ENCODE measurements around the gene WDHD1.
"Not testable (repeated sequence)": the region's sequence is repeated elsewhere in the genome, so short reads cannot be mapped to it uniquely, and the experiment has no call there.

WDHD1 gene

GRCh38 chr14:54901380-54902142, 125.3 kb downstream of the WDHD1 start:
- Mint-ChIP-seq H3K27ac (peak overlapping the region; percentile 94), H3K4me1 (peaks cover 45% of the 10 kb centered on the region), H3K4me3 (peak overlapping the region; percentile 83), H3K9me3 (no peaks in the 10 kb centered on the region), H3K27me3 (no peaks in the 10 kb centered on the region), H3K36me3 (peaks cover 21% of the 10 kb centered on the region)
- peak; percentile 44 for DNase-seq
- CTCF ChIA-PET, result interaction anchor here (0.9 to 2.2 kb wide), 3 partner anchors 10 to 82 kb away, joined by 3 to 10 read pairs (median 4); no protein-coding TSS in a partner anchor

GRCh38 chr14:54899573-54899972, 127.3 kb downstream of the WDHD1 start:
- Mint-ChIP-seq H3K9me3 (no peaks in the 10 kb centered on the region), H3K27ac (no peak overlapping the region)

GRCh38 chr14:54897809-54898555, 128.9 kb downstream of the WDHD1 start:
- H3K27me3 Mint-ChIP-seq, DNase-seq, H3K4me3 Mint-ChIP-seq, H3K27ac Mint-ChIP-seq, H3K9me3 Mint-ChIP-seq: not testable (repeated sequence)
- Mint-ChIP-seq H3K4me1 (peaks cover 48% of the 10 kb centered on the region), H3K36me3 (peaks cover 27% of the 10 kb centered on the region)
- CTCF ChIA-PET, result interaction anchor here (1.0 kb wide), 1 partner anchor 19 kb away, joined by 3 read pairs; no protein-coding TSS in a partner anchor

More at GRCh38 chr14:54899573-54899972, 127.3 kb downstream of the WDHD1 start:
- Mint-ChIP-seq H3K4me1 (peaks cover 46% of the 10 kb centered on the region), H3K4me3 (peak overlapping the region; percentile 26), H3K36me3 (peaks cover 26% of the 10 kb centered on the region), H3K27me3 (no peaks in the 10 kb centered on the region)
- DNase-seq, result no peak
- CTCF ChIA-PET, result no interaction called here

GRCh38 chr14:54895683-54896082, 131.2 kb downstream of the WDHD1 start:
- H3K4me1 Mint-ChIP-seq, result peaks cover 52% of the 10 kb centered on the region

GRCh38 chr14:54894995-54895394, 131.9 kb downstream of the WDHD1 start:
- H3K27ac Mint-ChIP-seq, result no peak overlapping the region
- H3K4me3 Mint-ChIP-seq, result no peak overlapping the region
- peaks cover 25% of the 10 kb centered on the region for H3K36me3 Mint-ChIP-seq
- H3K27me3 Mint-ChIP-seq, result no peaks in the 10 kb centered on the region
- no peaks in the 10 kb centered on the region for H3K9me3 Mint-ChIP-seq
- H3K4me1 Mint-ChIP-seq, result peaks cover 47% of the 10 kb centered on the region
- no peak for DNase-seq
- CTCF ChIA-PET, result interaction anchor here (1.1 to 2.9 kb wide), 3 partner anchors 10 to 121 kb away, joined by 3 to 13 read pairs (median 4); no protein-coding TSS in a partner anchor

More at GRCh38 chr14:54895683-54896082, 131.2 kb downstream of the WDHD1 start:
- Mint-ChIP-seq H3K4me3 (no peak overlapping the region), H3K27ac (no peak overlapping the region), H3K9me3 (no peaks in the 10 kb centered on the region), H3K27me3 (no peaks in the 10 kb centered on the region), H3K36me3 (peaks cover 29% of the 10 kb centered on the region)
- CTCF ChIA-PET, result interaction anchor here (2.9 kb wide), 1 partner anchor 14 kb away, joined by 13 read pairs; no protein-coding TSS in a partner anchor
- no peak for DNase-seq

- Mint-ChIP-seq H3K4me1 (peaks cover 49% of the 10 kb centered on the region), H3K9me3 (no peaks in the 10 kb centered on the region), H3K27ac (no peak overlapping the region), H3K27me3 (no peaks in the 10 kb centered on the region), H3K4me3 (no peak overlapping the region), H3K36me3 (peaks cover 30% of the 10 kb centered on the region)
- CTCF ChIA-PET, result interaction anchor here (0.6 to 2.9 kb wide), 8 partner anchors 10 to 329 kb away, joined by 3 to 13 read pairs (median 3); partner anchors contain the start of gene GCH1
- no peak for DNase-seq
These were observed 133.6 kb downstream of the WDHD1 start for GRCh38 chr14:54893151-54893760.

- no peak overlapping the region for H3K27ac Mint-ChIP-seq
These were observed 135.2 kb downstream of the WDHD1 start for GRCh38 chr14:54891471-54892245.

GRCh38 chr14:54890788-54891187, 136.1 kb downstream of the WDHD1 start:
- no peaks in the 10 kb centered on the region for H3K27me3 Mint-ChIP-seq
- no peaks in the 10 kb centered on the region for H3K9me3 Mint-ChIP-seq
- no peak overlapping the region for H3K27ac Mint-ChIP-seq
- peaks cover 47% of the 10 kb centered on the region for H3K4me1 Mint-ChIP-seq
- H3K4me3 Mint-ChIP-seq, result no peak overlapping the region
- CTCF ChIA-PET, result interaction anchor here (0.7 to 1.5 kb wide), 4 partner anchors 8 to 12 kb away, joined by 3 to 5 read pairs (median 4); partner anchors contain the start of gene GCH1
- no peak for DNase-seq
- H3K36me3 Mint-ChIP-seq, result peaks cover 18% of the 10 kb centered on the region

More at GRCh38 chr14:54891471-54892245, 135.2 kb downstream of the WDHD1 start:
- CTCF ChIA-PET, result interaction anchor here (0.7 to 0.8 kb wide), 2 partner anchors 9 to 10 kb away, joined by 3 to 4 read pairs; no protein-coding TSS in a partner anchor
- no peak for DNase-seq
- no peak overlapping the region for H3K4me3 Mint-ChIP-seq
- peaks cover 52% of the 10 kb centered on the region for H3K4me1 Mint-ChIP-seq
- no peaks in the 10 kb centered on the region for H3K27me3 Mint-ChIP-seq
- peaks cover 23% of the 10 kb centered on the region for H3K36me3 Mint-ChIP-seq
- H3K9me3 Mint-ChIP-seq, result no peaks in the 10 kb centered on the region

GRCh38 chr14:54889919-54890318, 137.0 kb downstream of the WDHD1 start:
- CTCF ChIA-PET, result interaction anchor here (1.0 to 1.5 kb wide), 4 partner anchors 7 to 150 kb away, joined by 3 to 5 read pairs (median 4); partner anchors contain the start of gene GCH1
- Mint-ChIP-seq H3K4me3 (no peak overlapping the region), H3K9me3 (no peaks in the 10 kb centered on the region), H3K27ac (no peak overlapping the region), H3K36me3 (peaks cover 12% of the 10 kb centered on the region), H3K27me3 (no peaks in the 10 kb centered on the region), H3K4me1 (peaks cover 44% of the 10 kb centered on the region)
- DNase-seq, result no peak

Measured in activated naive CD4-positive, alpha-beta T cell treated with anti-CD3 and anti-CD28 coated beads, Interleukin-2, amount 10 ng/mL, durations not matched to agents 7 days and 5 days (primary cell).